HG02610 (cell line): Measurements from ENCODE around the gene CACNA1I.

ENCODE experiments used
- ATAC-seq: cut with Tn5 transposase; IDR thresholded peaks from one replicate; pipeline ENCODE4 v1.9.1; 2021; ENCODE audit warnings: mild to moderate bottlenecking, moderate library complexity; ENCODE audit not compliant: unreplicated experiment

CACNA1I gene

DNA sequence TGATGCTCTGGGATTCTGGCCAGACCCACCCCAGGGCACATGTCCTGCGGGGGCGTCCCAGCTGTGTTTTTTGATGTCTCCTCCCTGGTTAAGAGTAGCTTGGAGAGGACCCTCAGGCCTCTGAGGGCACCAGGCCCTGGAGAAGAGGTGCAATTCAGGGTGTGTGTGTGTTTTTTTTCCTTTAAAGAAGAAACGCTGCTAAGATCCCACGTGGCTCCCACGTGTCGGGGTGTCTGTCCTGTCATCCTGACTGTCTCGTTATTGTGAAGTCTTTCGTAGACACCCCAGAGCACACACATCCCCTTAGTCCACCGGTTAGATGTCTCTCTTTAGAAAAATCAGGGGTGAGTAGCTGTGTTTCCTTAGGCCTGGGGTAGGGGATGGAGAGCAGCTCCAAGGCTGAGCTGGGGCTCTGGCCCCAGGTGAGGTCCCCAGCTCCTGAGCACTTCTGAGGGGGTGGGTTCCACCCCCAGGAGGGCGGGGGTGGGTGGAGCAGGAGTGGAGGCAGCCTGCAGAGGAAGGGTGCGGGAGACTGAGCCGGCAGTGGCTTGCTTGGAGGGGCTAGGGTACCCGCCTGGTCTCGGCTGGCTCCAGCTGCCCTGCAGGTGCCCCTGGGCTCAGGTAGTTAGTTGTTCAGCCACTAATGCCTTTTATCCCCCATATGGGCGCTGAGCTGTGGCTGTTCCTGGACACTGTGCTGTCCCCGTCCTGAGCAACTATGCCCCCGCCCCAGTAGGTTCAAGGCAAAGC lies 116.4 kb downstream of the CACNA1I start:
- ATAC-seq: no peak

GRCh38 chr22:39688186-39688785 lies 117.7 kb downstream of the CACNA1I start:
- no peak for ATAC-seq

DNA sequence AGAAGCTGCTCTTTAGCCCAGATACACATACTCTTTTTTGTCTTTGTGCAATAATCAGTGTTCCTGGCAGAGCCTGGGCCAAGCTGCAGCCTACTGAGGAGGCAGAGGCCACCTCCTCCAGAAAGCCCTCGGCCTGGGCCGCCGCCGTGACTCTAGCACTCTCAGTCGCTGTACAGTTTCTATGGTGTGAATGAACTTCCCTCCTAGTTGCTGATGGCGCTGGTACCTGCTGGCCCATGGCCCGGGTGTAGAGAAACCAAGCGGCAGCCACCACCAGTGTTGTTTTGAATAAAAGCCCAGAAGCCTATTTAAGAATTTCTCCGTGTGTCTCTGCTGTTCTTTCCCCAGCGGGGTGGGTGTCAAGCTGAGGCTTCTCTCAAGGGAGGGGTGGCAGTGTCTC lies 118.9 kb downstream of the CACNA1I start:
- no peak for ATAC-seq

DNA sequence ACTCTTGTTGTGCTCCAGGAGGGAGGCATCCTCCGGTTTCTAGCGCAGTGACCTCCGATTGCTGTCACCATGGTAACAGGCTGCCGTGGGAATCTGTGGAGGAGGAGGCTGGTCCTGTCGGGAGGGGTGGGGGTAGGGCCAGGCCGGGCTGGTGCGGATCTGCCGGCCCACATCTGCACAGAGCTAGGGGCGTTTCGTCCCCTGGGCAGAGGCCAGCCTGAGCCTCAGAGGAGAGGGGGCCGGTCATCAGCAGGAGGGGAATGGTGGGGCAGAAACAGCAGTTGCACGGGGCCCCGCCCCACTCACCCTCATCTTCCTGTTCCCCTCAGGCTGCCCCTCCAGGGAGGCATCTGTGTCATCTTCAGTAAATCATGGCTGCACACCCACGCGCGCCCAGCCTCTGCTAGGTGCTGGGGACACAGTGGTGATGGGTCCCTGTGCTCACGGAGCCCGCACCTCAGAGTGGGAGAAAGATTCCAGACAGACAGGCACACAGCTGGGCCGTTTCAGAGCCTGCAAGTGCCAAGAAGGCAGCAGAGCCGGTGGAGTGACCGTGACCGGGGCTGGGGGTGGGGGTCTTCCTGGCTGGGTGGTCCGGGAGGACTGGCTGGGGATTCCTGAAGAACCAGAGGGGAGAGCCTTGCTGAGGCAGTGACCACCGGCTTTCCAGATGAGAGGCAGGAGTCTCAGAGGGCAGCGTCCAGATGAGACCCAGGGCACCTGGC lies 120.5 kb downstream of the CACNA1I start:
- no peak for ATAC-seq

DNA sequence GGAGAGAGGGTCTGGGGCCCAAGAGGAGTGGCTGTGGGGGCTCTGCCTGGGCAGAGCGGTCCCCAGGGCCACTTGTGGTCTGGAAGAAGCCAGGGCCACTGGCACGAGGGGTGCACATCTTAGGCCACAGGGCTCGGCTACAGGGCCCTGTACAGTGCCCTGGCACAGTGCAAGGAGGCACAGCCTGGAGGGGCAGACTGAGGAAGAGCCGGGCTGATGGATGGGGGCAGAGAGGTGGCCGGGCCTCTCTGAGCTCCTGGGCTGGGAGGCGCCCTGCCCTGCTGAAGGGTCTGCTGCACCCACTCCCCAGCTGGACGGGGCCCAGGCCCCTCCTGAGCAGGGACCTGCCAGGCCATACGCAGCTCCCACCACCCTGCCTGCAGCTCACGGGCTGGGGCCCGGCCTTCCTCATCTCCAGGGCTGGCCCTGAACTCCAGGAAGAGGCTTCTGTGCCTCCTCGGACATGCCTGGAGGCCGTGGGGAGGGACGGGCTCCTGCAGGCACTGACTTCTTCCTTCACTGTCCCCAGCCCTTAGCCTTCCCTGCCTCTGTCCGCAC lies 123.5 kb downstream of the CACNA1I start:
- ATAC-seq: no peak

- no peak for ATAC-seq
Observed at GRCh38 chr22:39697790-39698430, 127.4 kb downstream of the CACNA1I start.

GRCh38 chr22:39699631-39700360 lies 129.2 kb downstream of the CACNA1I start:
- no peak for ATAC-seq

GRCh38 chr22:39700565-39700964 lies 130.0 kb downstream of the CACNA1I start:
- ATAC-seq: no peak

DNA sequence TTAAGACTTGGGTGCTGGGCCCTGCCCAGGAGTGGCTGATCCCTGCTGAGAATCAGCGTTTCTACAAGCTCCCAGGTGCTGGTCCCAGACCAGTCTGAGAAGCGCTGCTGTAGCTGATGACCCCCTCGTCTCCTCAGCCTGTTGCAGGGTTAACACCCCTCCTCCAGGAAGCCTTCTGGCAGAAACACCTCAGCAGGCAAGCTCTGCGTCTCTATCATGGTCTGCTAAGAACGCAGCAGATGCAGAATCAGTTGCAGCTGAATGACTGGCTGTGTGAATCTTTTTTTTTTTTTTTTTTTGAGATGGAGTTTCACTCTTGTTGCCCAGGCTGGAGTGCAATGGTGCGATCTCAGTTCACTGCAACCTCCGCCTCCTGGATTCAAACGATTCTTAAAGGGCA lies 132.5 kb downstream of the CACNA1I start:
- no peak for ATAC-seq

DNA sequence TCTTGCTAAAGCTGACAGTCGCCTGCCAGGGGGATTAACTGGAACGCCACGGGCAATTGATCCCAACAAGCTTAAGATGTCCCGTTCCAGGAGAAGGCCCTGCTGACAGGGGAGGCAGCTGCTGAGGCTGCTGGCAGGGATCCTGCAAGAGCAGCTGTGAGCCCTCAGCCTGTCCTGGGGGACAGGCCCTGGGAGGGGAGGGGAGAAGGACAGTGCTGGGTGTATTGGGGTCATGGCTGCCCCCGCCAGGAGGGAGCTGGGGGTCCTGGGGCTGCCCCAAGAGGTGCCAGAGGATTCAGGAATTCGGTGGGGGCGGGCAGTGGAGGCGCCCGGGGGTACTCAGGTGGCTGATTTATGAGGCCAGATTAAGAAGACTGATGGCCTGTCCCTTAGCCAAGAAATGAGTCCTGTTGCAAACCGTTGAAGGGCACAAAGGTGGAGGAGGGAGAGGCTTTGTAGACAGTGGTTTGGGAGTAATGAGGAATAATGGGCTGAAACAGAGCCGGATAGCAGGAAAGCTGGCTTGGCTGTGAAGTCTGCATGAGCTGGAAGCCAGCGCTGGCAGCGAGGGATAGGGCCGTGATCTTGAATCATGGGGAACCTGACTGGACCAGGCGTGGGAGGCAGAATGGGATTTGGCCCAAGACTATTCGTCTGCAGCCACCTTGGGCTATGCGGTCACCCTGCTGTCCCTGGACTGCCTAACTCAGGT lies 133.5 kb downstream of the CACNA1I start:
- no peak for ATAC-seq

DNA sequence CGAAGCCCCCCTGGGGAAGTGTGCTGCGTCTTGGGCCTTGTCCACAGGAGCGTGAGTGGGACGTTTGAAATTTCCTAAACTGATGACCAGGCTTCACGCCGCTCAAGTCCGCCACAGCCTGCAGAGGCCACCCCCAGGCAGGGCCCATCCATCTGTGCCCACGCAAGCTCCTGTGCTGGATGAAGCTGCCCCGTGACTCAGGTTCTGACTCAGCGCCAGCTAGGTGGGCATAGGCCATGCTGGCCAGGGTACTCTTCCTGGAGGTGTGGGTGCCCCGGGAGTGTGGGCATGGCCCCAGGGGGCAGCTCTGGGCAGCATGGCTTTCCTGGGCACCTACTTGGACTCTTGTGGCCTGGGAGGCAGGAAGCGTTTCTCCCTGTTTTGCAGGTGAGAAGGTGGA lies 134.8 kb downstream of the CACNA1I start:
- ATAC-seq: no peak

GRCh38 chr22:39706376-39707140 lies 136.0 kb downstream of the CACNA1I start:
- no peak for ATAC-seq

DNA sequence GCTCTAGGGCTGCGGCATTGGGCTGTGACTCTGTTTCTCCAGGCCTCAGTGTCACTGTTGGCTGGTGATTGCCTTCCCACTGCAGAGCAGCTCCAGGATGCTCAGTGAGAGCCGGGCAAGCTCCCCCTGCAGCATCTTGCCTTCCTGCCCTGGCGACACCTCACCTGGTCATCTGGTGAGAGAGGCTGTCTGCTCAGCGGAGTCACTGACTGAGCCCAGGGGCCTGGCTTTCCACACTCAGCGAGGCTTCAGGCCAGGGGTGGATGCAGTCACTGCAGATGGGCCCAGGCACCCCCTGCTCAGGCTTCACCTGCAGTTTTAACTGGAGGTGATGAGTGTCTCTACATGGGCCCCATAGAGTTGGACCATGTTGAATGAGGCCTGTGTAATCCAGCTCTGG lies 136.8 kb downstream of the CACNA1I start:
- ATAC-seq: no peak

- no peak for ATAC-seq
Observed at GRCh38 chr22:39707816-39708215, 137.3 kb downstream of the CACNA1I start.

DNA sequence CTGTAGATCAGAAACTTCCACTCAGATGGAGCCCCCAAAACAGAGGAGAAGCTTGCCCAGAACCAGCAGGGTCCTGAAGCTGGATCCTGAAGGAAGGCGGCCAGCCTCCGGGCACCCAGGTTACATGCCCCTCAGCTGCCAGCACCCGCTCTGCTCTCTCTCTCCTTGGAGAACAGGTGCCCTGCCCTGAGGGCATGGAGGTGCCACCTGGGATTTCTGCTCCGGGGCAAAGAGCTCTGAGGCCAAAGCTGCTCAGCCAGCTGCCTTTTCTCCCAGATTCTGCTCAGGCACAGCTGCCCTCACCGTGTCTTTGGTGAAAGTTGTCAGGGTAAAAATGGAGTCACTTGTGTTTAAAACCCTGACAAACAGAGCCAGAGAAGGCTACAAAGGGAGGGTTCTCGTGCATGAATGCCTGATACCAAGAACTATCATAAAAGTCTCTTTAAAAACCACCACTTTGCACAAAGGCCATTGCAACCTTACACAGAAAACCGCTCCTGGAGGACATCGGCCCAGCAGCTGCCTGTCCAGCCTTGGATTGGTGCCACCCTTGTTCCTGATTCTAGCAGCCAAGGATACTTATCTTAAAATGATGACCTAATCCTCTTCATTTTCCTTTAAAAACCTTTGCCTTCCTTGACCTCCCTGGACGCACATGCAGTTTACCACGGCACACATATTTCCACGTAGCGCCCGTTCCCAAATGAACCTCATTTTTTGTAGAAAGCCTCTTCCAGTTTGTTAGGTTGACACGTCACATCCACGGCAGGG lies 140.0 kb downstream of the CACNA1I start:
- ATAC-seq: no peak

- ATAC-seq: no peak
Observed at GRCh38 chr22:39712081-39712480, 141.5 kb downstream of the CACNA1I start.

GRCh38 chr22:39712751-39713525 lies 142.4 kb downstream of the CACNA1I start:
- ATAC-seq: no peak

DNA sequence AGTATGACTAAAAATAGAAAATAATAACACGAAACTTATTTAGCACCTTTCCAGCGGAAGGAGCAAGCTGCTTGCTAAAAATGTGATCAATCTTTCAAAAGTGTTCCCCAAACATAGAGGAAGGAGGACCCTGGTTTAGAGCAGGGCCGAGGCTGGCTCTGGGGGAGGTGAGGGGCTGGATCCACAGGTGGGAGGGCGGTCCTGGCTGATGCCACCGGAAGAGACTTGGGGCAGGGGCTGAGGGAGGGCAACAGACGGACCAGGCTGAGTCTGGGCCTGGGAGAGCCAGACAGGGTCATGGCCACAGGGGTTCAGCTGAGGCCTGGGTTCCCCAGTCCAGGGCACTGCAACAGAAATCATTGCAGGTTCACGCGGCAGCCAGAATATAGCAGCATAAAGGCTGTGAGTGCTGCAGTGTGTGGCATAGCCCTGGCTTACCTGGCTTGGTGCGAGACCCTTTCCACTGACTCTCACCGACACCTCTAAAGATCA lies 143.3 kb downstream of the CACNA1I start:
- ATAC-seq: no peak
